ENCODE results near the gene CYSTM1.

DNA sequence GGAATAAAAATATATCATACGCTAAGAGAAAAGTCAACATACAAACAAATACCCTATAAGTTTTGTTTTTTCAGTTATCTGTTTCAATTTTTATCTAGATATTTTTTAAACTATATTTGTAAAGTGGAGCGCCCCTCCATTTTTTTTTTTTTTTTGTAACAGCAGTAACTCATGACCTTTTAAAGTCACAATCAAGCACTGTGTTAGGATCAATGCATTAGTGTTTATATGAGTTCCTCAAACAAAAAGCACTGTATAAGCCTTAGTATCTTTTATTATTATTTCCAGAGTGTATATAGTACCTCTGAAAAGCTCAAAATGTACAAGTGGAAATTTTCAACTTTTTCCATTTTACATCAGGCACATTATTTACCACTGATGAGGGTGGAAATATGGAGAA lies 107.3 kb downstream of the CYSTM1 start:
- TF ChIP-seq CTCF (IDR thresholded peaks at IDR 0.05) (no peak), POLR2A (IDR thresholded peaks at IDR 0.05) (no peak), POLR2AphosphoS5 (IDR thresholded peaks at IDR 0.05) (no peak)

Measured in sigmoid colon (tissue), 4 donors.